GM23338 (cell line): ENCODE measurements around the gene ANXA3. TPM values are rescaled to one million over a fixed set of nuclear protein-coding genes. Genes with fewer than 3 reads are reported as not detected.

ENCODE experiments used
- ATAC-seq: fragments of 200-7000 bp; cut with Tn5 transposase; 3 replicates; pipeline ENCODE4 v1.9.1; 2020
- DNase-seq: peaks from one replicate; pipeline ENCODE4 v3.0.0-alpha.2; 2015; ENCODE audit warnings: low spot score
- H2AFZ ChIP-seq: fragments of 200-600 bp; sonication (generic); 2 replicates; pipeline ENCODE4 v1.8.0; 2016; ENCODE audit warnings: antibody characterized with exemption, mild to moderate bottlenecking, moderate library complexity
- H3F3A ChIP-seq: fragments of 200-600 bp; sonication (generic); replicated peaks from 2 replicates; pipeline ENCODE4 v1.8.0; 2017; ENCODE audit warnings: antibody characterized with exemption, mixed run types, low read depth
- H3K27ac ChIP-seq: fragments of 200-600 bp; sonication (generic); 2 replicates; pipeline ENCODE4 v1.6.1; 2016; ENCODE audit warnings: low read depth
- H3K27me3 ChIP-seq: fragments of 200-600 bp; sonication (generic); 2 replicates; pipeline ENCODE4 v1.8.0; 2016; ENCODE audit warnings: mild to moderate bottlenecking, mixed run types, moderate library complexity; ENCODE audit not compliant: insufficient read depth
- H3K36me3 ChIP-seq: fragments of 200-600 bp; sonication (generic); 2 replicates; pipeline ENCODE4 v1.8.0; 2016; ENCODE audit warnings: mild to moderate bottlenecking; ENCODE audit not compliant: insufficient read depth
- H3K4me1 ChIP-seq: fragments of 200-600 bp; sonication (generic); 2 replicates; pipeline ENCODE4 v1.8.0; 2016; ENCODE audit warnings: mild to moderate bottlenecking, moderate library complexity; ENCODE audit not compliant: insufficient read depth
- H3K4me2 ChIP-seq: fragments of 200-600 bp; sonication (generic); 2 replicates; pipeline ENCODE4 v1.7.1; 2017; ENCODE audit warnings: mixed run types
- H3K4me3 ChIP-seq: fragments of 200-600 bp; sonication (generic); 2 replicates; pipeline ENCODE4 v1.6.1; 2016; ENCODE audit warnings: mixed run types
- H3K79me2 ChIP-seq: fragments of 200-600 bp; sonication (generic); replicated peaks from 2 replicates; pipeline ENCODE4 v1.8.0; 2017; ENCODE audit warnings: mild to moderate bottlenecking; ENCODE audit not compliant: insufficient read depth
- H3K9me2 ChIP-seq: fragments of 200-600 bp; sonication (generic); 2 replicates; pipeline ENCODE4 v1.8.0; 2017; ENCODE audit not compliant: insufficient read depth
- H4K20me1 ChIP-seq: fragments of 200-600 bp; sonication (generic); replicated peaks from 2 replicates; pipeline ENCODE4 v1.8.0; 2017; ENCODE audit warnings: mild to moderate bottlenecking; ENCODE audit not compliant: insufficient read depth
- H3K27ac Mint-ChIP-seq: 2 replicates; pipeline ENCODE4 v1.8.0; 2020; ENCODE audit warnings: inconsistent platforms, mild to moderate bottlenecking, moderate library complexity, mixed read lengths
- H3K27me3 Mint-ChIP-seq: 3 replicates; pipeline ENCODE4 v1.8.0; 2022; ENCODE audit warnings: low read depth, mild to moderate bottlenecking, moderate library complexity, mixed read lengths, inconsistent platforms; ENCODE audit not compliant: insufficient read depth, poor library complexity
- H3K36me3 Mint-ChIP-seq: 3 replicates; pipeline ENCODE4 v1.8.0; 2021; ENCODE audit warnings: low read depth, mild to moderate bottlenecking, inconsistent platforms, moderate library complexity, mixed read lengths
- H3K4me1 Mint-ChIP-seq: 3 replicates; pipeline ENCODE4 v1.8.0; 2020; ENCODE audit warnings: mild to moderate bottlenecking, inconsistent platforms, mixed read lengths
- H3K4me3 Mint-ChIP-seq: 3 replicates; pipeline ENCODE4 v1.8.0; 2021; ENCODE audit warnings: moderate library complexity, mild to moderate bottlenecking, inconsistent platforms, mixed read lengths
- H3K9me3 Mint-ChIP-seq: 3 replicates; pipeline ENCODE4 v1.8.0; 2020; ENCODE audit warnings: moderate library complexity, mild to moderate bottlenecking, inconsistent platforms, mixed read lengths
- CREB1 ChIP-seq: fragments of 250-450 bp; sonication (Bioruptor Pico); IDR thresholded peaks from 2 replicates; pipeline ENCODE4 v1.5.0; 2020; ENCODE audit warnings: low read depth, mild to moderate bottlenecking, moderate library complexity
- EZH2 ChIP-seq: fragments of 200-600 bp; sonication (generic); IDR thresholded peaks from one replicate; pipeline ENCODE4 v1.8.0; 2017; ENCODE audit warnings: antibody characterized with exemption, mild to moderate bottlenecking, low read depth; ENCODE audit not compliant: unreplicated experiment
- EZH2phosphoT487 ChIP-seq: fragments of 200-600 bp; sonication (generic); IDR thresholded peaks from one replicate; pipeline ENCODE4 v1.8.1; 2018; ENCODE audit warnings: antibody characterized with exemption; ENCODE audit not compliant: unreplicated experiment
- JUNB ChIP-seq: IDR thresholded peaks from one replicate; pipeline ENCODE4 v1.6.1; 2016; ENCODE audit warnings: antibody characterized with exemption; ENCODE audit not compliant: unreplicated experiment
- NANOG ChIP-seq: IDR thresholded peaks from 2 replicates; pipeline ENCODE4 v1.6.1; 2016; ENCODE audit warnings: antibody characterized with exemption, borderline replicate concordance
- POLR2AphosphoS5 ChIP-seq: IDR thresholded peaks from 2 replicates; pipeline ENCODE4 v1.6.1; 2016; ENCODE audit warnings: antibody characterized with exemption, low read depth
- STAT1 ChIP-seq: IDR thresholded peaks from one replicate; pipeline ENCODE4 v1.6.1; 2016; ENCODE audit warnings: antibody characterized with exemption; ENCODE audit not compliant: unreplicated experiment
- ZNF114 ChIP-seq: fragments of 250-450 bp; sonication (Bioruptor Pico); IDR thresholded peaks from 2 replicates; pipeline ENCODE4 v1.5.0; 2020; ENCODE audit warnings: mild to moderate bottlenecking, moderate library complexity
- ZNF331 ChIP-seq: fragments of 250-450 bp; sonication (Bioruptor Pico); IDR thresholded peaks from 2 replicates; pipeline ENCODE4 v1.5.0; 2020; ENCODE audit warnings: low read depth, mild to moderate bottlenecking, moderate library complexity
- ZNF462 ChIP-seq: fragments of 250-450 bp; sonication (Bioruptor Pico); IDR thresholded peaks from 2 replicates; pipeline ENCODE4 v1.5.0; 2020; ENCODE audit warnings: mild to moderate bottlenecking, moderate library complexity
- polyA plus RNA-seq: library from polyadenylated mRNA; unstranded; fragments of >200 nt; fragmentation: Nextera tagmentation; extraction: Ambion mirVana; gene quantifications from 2 replicates; pipeline ENCODE4 v1.2.1, GENCODE V29; 2016
- total RNA-seq: library from RNA; depleted of rRNA; stranded (reverse); fragments of >200 nt; shearing (Covaris generic); gene quantifications from 2 replicates; pipeline ENCODE4 v1.2.3, GENCODE V29; 2014
- TF ChIP-seq, protein P1 (sequence below): IDR thresholded peaks from 2 replicates; pipeline ENCODE4 v1.6.1; 2016; ENCODE audit warnings: antibody characterized with exemption
- TF ChIP-seq, protein P2 (sequence below), 2 experiments: fragments of 200-600 bp in 1 of 2; sonication (generic) in 1 of 2; conservative IDR thresholded peaks; 2 replicates each; pipeline versions ENCODE4 v1.5.1 to v1.6.1; 2016 to 2017; ENCODE audit warnings: antibody characterized with exemption in 2 of 2, low read depth in 2 of 2, mild to moderate bottlenecking in 2 of 2, moderate library complexity in 1 of 2
- TF ChIP-seq, protein P3 (sequence below): IDR thresholded peaks from one replicate; pipeline ENCODE4 v1.6.1; 2018; ENCODE audit warnings: antibody characterized with exemption; ENCODE audit not compliant: unreplicated experiment

Gene ANXA3
- total and polyA plus RNA-seq, 2 experiments from 2014 or later, result 20.3 to 31.5 TPM

GRCh38 chr4:78527555-78527954 is 24.0 kb upstream of the ANXA3 start:
- Histone ChIP-seq H3K79me2 (no peaks in the 10 kb centered on the region), H3F3A (no peaks in the 10 kb centered on the region; the same call in 1 of the 2 replicates), H2AFZ (no peak overlapping the region), H3K4me1 (no peaks in the 10 kb centered on the region), H3K9me2 (no peaks in the 10 kb centered on the region), H3K4me3 (no peak overlapping the region), H3K27me3 (no peaks in the 10 kb centered on the region), H3K27ac (no peak overlapping the region; the same call in 1 of the 2 replicates), H4K20me1 (no peaks in the 10 kb centered on the region; the same call in 1 of the 2 replicates), H3K36me3 (peaks cover 6% of the 10 kb centered on the region; the same call in 1 of the 2 replicates), H3K4me2 (no peak overlapping the region)
- no peak for TF ChIP-seq STAT1
- TF ChIP-seq NANOG, result no peak
- TF ChIP-seq CREB1 (CRISPR knock-in tag), result no peak
- no peak for TF ChIP-seq ZNF114 (CRISPR knock-in tag)
- TF ChIP-seq POLR2AphosphoS5, result no peak
- TF ChIP-seq, protein P1, sequence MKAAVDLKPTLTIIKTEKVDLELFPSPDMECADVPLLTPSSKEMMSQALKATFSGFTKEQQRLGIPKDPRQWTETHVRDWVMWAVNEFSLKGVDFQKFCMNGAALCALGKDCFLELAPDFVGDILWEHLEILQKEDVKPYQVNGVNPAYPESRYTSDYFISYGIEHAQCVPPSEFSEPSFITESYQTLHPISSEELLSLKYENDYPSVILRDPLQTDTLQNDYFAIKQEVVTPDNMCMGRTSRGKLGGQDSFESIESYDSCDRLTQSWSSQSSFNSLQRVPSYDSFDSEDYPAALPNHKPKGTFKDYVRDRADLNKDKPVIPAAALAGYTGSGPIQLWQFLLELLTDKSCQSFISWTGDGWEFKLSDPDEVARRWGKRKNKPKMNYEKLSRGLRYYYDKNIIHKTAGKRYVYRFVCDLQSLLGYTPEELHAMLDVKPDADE, result no peak
- TF ChIP-seq EZH2phosphoT487, result no peak
- no peak for TF ChIP-seq JUNB
- no peak for TF ChIP-seq EZH2
- TF ChIP-seq, protein P2, sequence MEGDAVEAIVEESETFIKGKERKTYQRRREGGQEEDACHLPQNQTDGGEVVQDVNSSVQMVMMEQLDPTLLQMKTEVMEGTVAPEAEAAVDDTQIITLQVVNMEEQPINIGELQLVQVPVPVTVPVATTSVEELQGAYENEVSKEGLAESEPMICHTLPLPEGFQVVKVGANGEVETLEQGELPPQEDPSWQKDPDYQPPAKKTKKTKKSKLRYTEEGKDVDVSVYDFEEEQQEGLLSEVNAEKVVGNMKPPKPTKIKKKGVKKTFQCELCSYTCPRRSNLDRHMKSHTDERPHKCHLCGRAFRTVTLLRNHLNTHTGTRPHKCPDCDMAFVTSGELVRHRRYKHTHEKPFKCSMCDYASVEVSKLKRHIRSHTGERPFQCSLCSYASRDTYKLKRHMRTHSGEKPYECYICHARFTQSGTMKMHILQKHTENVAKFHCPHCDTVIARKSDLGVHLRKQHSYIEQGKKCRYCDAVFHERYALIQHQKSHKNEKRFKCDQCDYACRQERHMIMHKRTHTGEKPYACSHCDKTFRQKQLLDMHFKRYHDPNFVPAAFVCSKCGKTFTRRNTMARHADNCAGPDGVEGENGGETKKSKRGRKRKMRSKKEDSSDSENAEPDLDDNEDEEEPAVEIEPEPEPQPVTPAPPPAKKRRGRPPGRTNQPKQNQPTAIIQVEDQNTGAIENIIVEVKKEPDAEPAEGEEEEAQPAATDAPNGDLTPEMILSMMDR (conservative IDR thresholded peaks at IDR 0.05; ENCODE audit: low read depth in 2 of 2), result no peak
- no peak for TF ChIP-seq ZNF462 (CRISPR knock-in tag)
- TF ChIP-seq ZNF331 (CRISPR knock-in tag), result no peak
- TF ChIP-seq, protein P3, sequence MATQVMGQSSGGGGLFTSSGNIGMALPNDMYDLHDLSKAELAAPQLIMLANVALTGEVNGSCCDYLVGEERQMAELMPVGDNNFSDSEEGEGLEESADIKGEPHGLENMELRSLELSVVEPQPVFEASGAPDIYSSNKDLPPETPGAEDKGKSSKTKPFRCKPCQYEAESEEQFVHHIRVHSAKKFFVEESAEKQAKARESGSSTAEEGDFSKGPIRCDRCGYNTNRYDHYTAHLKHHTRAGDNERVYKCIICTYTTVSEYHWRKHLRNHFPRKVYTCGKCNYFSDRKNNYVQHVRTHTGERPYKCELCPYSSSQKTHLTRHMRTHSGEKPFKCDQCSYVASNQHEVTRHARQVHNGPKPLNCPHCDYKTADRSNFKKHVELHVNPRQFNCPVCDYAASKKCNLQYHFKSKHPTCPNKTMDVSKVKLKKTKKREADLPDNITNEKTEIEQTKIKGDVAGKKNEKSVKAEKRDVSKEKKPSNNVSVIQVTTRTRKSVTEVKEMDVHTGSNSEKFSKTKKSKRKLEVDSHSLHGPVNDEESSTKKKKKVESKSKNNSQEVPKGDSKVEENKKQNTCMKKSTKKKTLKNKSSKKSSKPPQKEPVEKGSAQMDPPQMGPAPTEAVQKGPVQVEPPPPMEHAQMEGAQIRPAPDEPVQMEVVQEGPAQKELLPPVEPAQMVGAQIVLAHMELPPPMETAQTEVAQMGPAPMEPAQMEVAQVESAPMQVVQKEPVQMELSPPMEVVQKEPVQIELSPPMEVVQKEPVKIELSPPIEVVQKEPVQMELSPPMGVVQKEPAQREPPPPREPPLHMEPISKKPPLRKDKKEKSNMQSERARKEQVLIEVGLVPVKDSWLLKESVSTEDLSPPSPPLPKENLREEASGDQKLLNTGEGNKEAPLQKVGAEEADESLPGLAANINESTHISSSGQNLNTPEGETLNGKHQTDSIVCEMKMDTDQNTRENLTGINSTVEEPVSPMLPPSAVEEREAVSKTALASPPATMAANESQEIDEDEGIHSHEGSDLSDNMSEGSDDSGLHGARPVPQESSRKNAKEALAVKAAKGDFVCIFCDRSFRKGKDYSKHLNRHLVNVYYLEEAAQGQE, result no peak
- H3K36me3 Mint-ChIP-seq, result peaks cover 8% of the 10 kb centered on the region; the same call in 1 of the 3 replicates
- no peaks in the 10 kb centered on the region for H3K9me3 Mint-ChIP-seq
- no peak overlapping the region for H3K4me3 Mint-ChIP-seq
- H3K4me1 Mint-ChIP-seq, result no peaks in the 10 kb centered on the region
- no peak overlapping the region for H3K27ac Mint-ChIP-seq
- H3K27me3 Mint-ChIP-seq, result no peaks in the 10 kb centered on the region
- ATAC-seq (no peak), DNase-seq (no peak)
